ENCODE data around the gene GPR183.

Gene GPR183

DNA sequence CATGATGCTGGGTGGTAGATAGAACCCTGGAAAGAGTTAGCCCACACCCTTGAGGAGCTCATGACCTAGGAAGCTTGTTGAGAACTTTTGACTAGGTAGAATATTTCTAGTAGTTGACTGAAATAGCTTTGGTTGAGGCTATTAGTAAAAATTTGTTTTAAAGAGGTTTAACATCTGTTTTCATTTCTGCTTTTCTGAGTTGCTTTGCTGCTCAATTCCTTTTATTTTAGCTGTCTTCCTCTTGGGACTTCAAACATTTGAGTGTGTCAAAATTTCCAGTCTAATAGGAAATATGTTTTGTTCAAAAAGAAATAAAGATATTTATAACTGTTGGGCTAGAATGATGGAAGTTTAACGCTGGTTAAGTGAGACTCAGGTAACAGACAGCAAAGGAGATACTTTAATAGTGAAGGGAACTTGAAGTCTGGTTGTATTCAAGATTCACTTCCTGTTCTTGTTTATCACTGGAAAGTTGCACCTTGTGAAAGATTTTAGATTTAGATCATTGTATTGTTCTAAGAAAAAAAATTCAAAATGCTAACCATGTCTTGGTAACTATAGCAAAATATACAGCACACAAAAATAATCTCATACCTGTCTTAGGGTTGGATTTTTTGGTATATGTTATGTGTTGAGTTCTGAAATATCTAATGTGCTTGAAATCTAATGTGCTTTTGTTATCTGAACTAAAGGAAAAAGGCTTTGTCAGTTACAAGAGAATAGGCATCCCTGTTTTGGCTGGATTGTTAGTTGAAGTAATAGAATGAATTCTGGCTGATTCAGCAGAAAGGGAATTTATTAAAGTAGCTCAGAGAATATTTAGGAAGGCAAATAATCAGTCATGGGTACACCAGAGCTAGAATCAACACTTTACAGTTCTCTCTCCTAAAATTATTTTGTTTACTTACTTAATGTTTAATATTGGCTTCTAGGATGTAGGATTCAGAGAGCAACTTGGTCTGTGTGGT, 24.7 kb downstream of the GPR183 start:
- TF ChIP-seq, protein P1, sequence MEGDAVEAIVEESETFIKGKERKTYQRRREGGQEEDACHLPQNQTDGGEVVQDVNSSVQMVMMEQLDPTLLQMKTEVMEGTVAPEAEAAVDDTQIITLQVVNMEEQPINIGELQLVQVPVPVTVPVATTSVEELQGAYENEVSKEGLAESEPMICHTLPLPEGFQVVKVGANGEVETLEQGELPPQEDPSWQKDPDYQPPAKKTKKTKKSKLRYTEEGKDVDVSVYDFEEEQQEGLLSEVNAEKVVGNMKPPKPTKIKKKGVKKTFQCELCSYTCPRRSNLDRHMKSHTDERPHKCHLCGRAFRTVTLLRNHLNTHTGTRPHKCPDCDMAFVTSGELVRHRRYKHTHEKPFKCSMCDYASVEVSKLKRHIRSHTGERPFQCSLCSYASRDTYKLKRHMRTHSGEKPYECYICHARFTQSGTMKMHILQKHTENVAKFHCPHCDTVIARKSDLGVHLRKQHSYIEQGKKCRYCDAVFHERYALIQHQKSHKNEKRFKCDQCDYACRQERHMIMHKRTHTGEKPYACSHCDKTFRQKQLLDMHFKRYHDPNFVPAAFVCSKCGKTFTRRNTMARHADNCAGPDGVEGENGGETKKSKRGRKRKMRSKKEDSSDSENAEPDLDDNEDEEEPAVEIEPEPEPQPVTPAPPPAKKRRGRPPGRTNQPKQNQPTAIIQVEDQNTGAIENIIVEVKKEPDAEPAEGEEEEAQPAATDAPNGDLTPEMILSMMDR (IDR thresholded peaks at IDR 0.05; ENCODE audit: control extremely low read depth, extremely low read depth, low read depth, missing control alignments), result no peak
- POLR2A ChIA-PET, result interaction anchor here (1.1 kb wide), 2 partner anchors 10 to 11 kb away, joined by 3 read pairs; no protein-coding TSS in a partner anchor
- CTCF ChIA-PET, result interaction anchor here (0.8 to 23.7 kb wide), 11 partner anchors 14 to 254 kb away, joined by 3 to 363 read pairs (median 4); no protein-coding TSS in a partner anchor
- DNase-seq (ENCODE audit: extremely low spot score), result peak; percentile 46

DNA sequence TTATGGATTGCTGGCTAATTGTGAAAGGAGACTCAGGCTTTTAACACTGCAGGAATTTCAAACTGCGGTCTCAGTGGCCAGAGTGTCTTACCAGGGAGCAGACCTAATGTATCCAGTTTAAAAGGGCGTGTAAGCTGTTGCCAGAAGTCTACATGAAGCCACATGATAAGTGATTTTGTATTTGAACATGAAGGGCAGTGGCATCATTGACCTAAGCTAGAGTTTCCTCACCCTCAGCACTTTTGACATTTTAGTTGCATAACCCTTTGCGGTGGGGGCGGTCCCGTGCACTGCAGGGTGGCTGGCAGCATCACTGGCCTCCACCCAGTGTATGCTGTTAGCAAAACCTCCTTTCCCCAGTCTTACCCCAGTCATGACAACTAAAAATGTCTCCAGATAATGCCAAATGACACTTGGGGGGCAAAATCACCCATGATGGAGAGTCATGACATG, 25.4 kb downstream of the GPR183 start:
- CTCF ChIA-PET, result interaction anchor here (0.9 to 23.7 kb wide), 8 partner anchors 14 to 253 kb away, joined by 3 to 363 read pairs (median 6); no protein-coding TSS in a partner anchor
- DNase-seq (ENCODE audit: extremely low spot score), result peak; percentile 42
- POLR2A ChIA-PET, result interaction anchor here (1.1 kb wide), 2 partner anchors 10 kb away, joined by 3 read pairs; no protein-coding TSS in a partner anchor
- TF ChIP-seq, protein P1 (IDR thresholded peaks at IDR 0.05; ENCODE audit: control extremely low read depth, extremely low read depth, low read depth, missing control alignments), result no peak

DNA sequence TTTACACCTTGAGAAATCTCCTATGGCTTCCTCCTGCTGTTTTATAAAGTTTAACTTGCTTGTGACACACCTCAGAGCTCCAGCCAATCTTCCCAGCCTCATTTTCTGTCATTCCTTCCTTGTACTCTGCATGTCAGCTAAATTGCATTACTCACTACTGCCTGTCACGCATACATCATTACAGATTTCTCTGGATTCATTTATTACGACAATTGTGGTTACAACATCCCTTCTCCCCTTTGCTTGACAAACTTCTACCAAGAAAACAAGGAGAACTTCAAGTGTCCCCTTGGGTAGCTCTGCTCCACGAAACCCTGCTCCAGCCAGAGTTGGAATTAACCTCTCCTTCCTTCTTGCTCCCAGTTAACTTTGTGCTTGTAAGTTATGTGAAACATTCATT, 27.0 kb downstream of the GPR183 start:
- ChIA-PET CTCF (interaction anchor here (1.0 to 23.7 kb wide), 4 partner anchors 12 to 157 kb away, joined by 3 to 363 read pairs (median 44); no protein-coding TSS in a partner anchor), POLR2A (no interaction called here)
- TF ChIP-seq, protein P1 (IDR thresholded peaks at IDR 0.05; ENCODE audit: control extremely low read depth, extremely low read depth, low read depth, missing control alignments), result no peak
- DNase-seq (ENCODE audit: extremely low spot score), result no peak

DNA sequence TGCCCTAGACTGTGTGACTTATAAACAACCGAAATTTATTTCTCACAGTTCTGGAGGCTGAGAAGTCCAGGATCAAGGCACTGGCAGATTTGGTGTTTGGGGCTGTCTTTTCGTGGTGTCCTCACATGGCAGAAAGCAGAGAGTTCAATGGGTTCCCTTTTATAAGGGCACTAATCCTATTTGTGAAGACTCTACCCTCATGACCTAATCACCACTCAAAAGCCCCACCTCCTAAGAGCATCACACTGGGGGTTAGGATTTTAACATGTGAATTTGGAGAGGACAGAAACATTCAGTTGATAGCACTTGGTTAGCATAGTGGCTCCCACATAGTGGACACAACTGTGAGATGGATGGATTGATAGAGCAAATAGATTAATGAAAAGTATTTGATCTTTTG, 27.6 kb downstream of the GPR183 start:
- CTCF ChIA-PET, result interaction anchor here (1.6 to 23.7 kb wide), 3 partner anchors 12 to 157 kb away, joined by 4 to 363 read pairs (median 85); no protein-coding TSS in a partner anchor
- POLR2A ChIA-PET, result no interaction called here
- TF ChIP-seq, protein P1 (IDR thresholded peaks at IDR 0.05; ENCODE audit: control extremely low read depth, extremely low read depth, low read depth, missing control alignments), result no peak
- no peak for DNase-seq (ENCODE audit: extremely low spot score)

DNA sequence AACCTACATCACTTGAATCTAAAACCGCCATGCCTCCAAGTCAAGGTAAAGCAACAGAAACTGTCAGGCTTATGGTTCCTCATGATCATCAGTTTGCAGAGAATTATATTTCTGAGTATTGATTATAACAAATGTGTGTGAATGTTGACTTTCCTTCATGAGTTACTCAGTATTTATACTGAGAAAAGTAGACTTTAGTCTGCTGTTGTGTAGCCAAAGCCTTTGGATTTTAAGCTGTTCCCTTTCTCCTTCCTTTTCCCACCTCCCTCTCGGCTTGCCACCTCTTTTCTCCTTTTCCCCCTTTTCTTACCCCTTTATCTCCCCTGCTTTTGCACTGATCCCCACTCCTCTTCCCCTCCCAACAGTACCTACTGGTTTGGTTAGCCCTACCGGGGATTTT, 28.4 kb downstream of the GPR183 start:
- TF ChIP-seq, protein P1 (IDR thresholded peaks at IDR 0.05; ENCODE audit: control extremely low read depth, extremely low read depth, low read depth, missing control alignments), result no peak
- DNase-seq (ENCODE audit: extremely low spot score), result no peak
- POLR2A ChIA-PET, result no interaction called here
- CTCF ChIA-PET, result interaction anchor here (1.1 to 23.7 kb wide), 3 partner anchors 10 to 158 kb away, joined by 3 to 363 read pairs (median 85); no protein-coding TSS in a partner anchor

DNA sequence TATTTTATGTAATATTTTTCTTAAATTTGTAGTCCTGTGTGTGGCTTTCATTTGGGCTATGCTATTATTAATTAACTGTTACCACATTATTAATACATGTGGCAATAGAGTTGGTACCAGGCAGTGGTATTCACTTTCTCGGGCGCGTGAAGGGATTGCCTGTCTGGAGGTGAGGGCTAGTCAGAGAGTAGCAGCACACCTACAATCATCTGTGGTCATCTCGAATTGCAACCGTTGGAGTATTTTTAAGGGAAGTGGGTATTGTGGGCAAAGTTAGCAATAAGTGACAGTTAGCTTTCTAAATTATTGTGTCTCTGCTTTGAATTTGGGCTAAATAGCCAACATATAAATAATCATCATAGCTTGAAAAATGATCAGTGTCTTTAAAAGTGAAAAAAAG, 29.0 kb downstream of the GPR183 start:
- CTCF ChIA-PET, result interaction anchor here (1.1 to 23.7 kb wide), 3 partner anchors 10 to 159 kb away, joined by 3 to 363 read pairs (median 85); no protein-coding TSS in a partner anchor
- TF ChIP-seq, protein P1 (IDR thresholded peaks at IDR 0.05; ENCODE audit: control extremely low read depth, extremely low read depth, low read depth, missing control alignments), result no peak
- no peak for DNase-seq (ENCODE audit: extremely low spot score)
- POLR2A ChIA-PET, result no interaction called here
